H9 (cell line): Measurements from ENCODE around the gene RIOX2. TPM values are rescaled to one million over a fixed set of nuclear protein-coding genes. Genes with fewer than 3 reads are reported as not detected.

ENCODE experiments used
- DNase-seq: peaks from one replicate; pipeline ENCODE4 v3.0.0-alpha.2; 2017
- H2AFZ ChIP-seq: one replicate; pipeline ENCODE4 v1.6.1; 2013; ENCODE audit warnings: mild to moderate bottlenecking, low read length, control low read depth, moderate library complexity
- H2AK5ac ChIP-seq: 2 replicates; pipeline ENCODE4 v1.6.1; 2013; ENCODE audit warnings: low read length, control low read depth, mixed read lengths; ENCODE audit not compliant: insufficient read length
- H2BK120ac ChIP-seq: one replicate; pipeline ENCODE4 v1.6.1; 2013; ENCODE audit warnings: low read depth, mild to moderate bottlenecking, low read length, control low read depth, inconsistent platforms; ENCODE audit not compliant: poor library complexity, severe bottlenecking
- H2BK12ac ChIP-seq: 2 replicates; pipeline ENCODE4 v1.6.1; 2013; ENCODE audit warnings: low read length, control low read depth, mixed read lengths, low read depth; ENCODE audit not compliant: insufficient read length
- H2BK15ac ChIP-seq: 2 replicates; pipeline ENCODE4 v1.6.1; 2013; ENCODE audit warnings: low read depth, low read length, control low read depth
- H2BK20ac ChIP-seq: one replicate; pipeline ENCODE4 v1.6.1; 2013; ENCODE audit warnings: low read depth, mild to moderate bottlenecking, low read length, control low read depth, inconsistent platforms; ENCODE audit not compliant: poor library complexity, severe bottlenecking
- H2BK5ac ChIP-seq: 2 replicates; pipeline ENCODE4 v1.6.1; 2013; ENCODE audit warnings: low read length, control low read depth, mixed read lengths; ENCODE audit not compliant: insufficient read length
- H3K14ac ChIP-seq: 2 replicates; pipeline ENCODE4 v1.6.1; 2013; ENCODE audit warnings: low read length, control low read depth; ENCODE audit not compliant: insufficient read depth
- H3K18ac ChIP-seq: 2 replicates; pipeline ENCODE4 v1.6.1; 2013; ENCODE audit warnings: low read depth, mild to moderate bottlenecking, mixed read lengths, low read length, control low read depth; ENCODE audit not compliant: insufficient read length
- H3K23ac ChIP-seq: 2 replicates; pipeline ENCODE4 v1.6.1; 2013; ENCODE audit warnings: low read length, control low read depth, mixed read lengths, low read depth; ENCODE audit not compliant: insufficient read length
- H3K23me2 ChIP-seq: 2 replicates; pipeline ENCODE4 v1.6.1; 2013; ENCODE audit warnings: low read depth, mild to moderate bottlenecking, mixed read lengths, low read length, control low read depth; ENCODE audit not compliant: insufficient read length, poor library complexity, severe bottlenecking
- H3K27ac ChIP-seq: 2 replicates; pipeline ENCODE4 v1.5.1; 2013; ENCODE audit warnings: low read length, control low read depth, mixed read lengths, low read depth; ENCODE audit not compliant: insufficient read length
- H3K27me3 ChIP-seq: 2 replicates; pipeline ENCODE4 v1.6.1; 2013; ENCODE audit warnings: low read length, control low read depth, inconsistent platforms; ENCODE audit not compliant: insufficient read depth
- H3K4ac ChIP-seq: 2 replicates; pipeline ENCODE4 v1.6.1; 2013; ENCODE audit warnings: low read depth, mild to moderate bottlenecking, control low read depth, inconsistent platforms, low read length, moderate library complexity
- H3K4me1 ChIP-seq: 2 replicates; pipeline ENCODE4 v1.6.1; 2013; ENCODE audit warnings: low read length, control low read depth, inconsistent platforms; ENCODE audit not compliant: insufficient read depth
- H3K4me2 ChIP-seq: 2 replicates; pipeline ENCODE4 v1.6.1; 2013; ENCODE audit warnings: low read length, control low read depth, mixed read lengths; ENCODE audit not compliant: insufficient read length, insufficient read depth
- H3K56ac ChIP-seq: 2 replicates; pipeline ENCODE4 v1.6.1; 2013; ENCODE audit warnings: low read depth, mild to moderate bottlenecking, mixed read lengths, low read length, control low read depth; ENCODE audit not compliant: insufficient read length
- H3K79me1 ChIP-seq: 2 replicates; pipeline ENCODE4 v1.6.1; 2013; ENCODE audit warnings: low read depth, mild to moderate bottlenecking, moderate library complexity, low read length, control low read depth, inconsistent platforms; ENCODE audit not compliant: insufficient read depth, poor library complexity, severe bottlenecking
- H3K79me2 ChIP-seq: 2 replicates; pipeline ENCODE4 v1.6.1; 2013; ENCODE audit warnings: low read length, control low read depth, inconsistent platforms; ENCODE audit not compliant: insufficient read depth
- H3K9ac ChIP-seq: 2 replicates; pipeline ENCODE4 v1.6.1; 2013; ENCODE audit warnings: low read length, control low read depth, mixed read lengths; ENCODE audit not compliant: insufficient read length; ENCODE audit errors: extremely low read depth
- H3K9me3 ChIP-seq: one replicate; pipeline ENCODE4 v1.6.1; 2013; ENCODE audit warnings: low read depth, low read length, inconsistent platforms; ENCODE audit not compliant: control insufficient read depth
- H3T11ph ChIP-seq: one replicate; pipeline ENCODE4 v1.6.1; 2013; ENCODE audit warnings: mild to moderate bottlenecking, low read length, control low read depth, inconsistent platforms
- H4K20me1 ChIP-seq: one replicate; pipeline ENCODE4 v1.6.1; 2013; ENCODE audit not compliant: control insufficient read depth, insufficient read length, insufficient read depth
- H4K5ac ChIP-seq: 2 replicates; pipeline ENCODE4 v1.6.1; 2013; ENCODE audit warnings: low read depth, mild to moderate bottlenecking, mixed read lengths, low read length, control low read depth; ENCODE audit not compliant: insufficient read length
- H4K8ac ChIP-seq: replicated peaks from 2 replicates; pipeline ENCODE4 v1.6.1; 2013; ENCODE audit warnings: low read length, control low read depth, mixed read lengths, low read depth; ENCODE audit not compliant: insufficient read length
- H4K91ac ChIP-seq: 2 replicates; pipeline ENCODE4 v1.6.1; 2013; ENCODE audit warnings: low read depth, mild to moderate bottlenecking, moderate library complexity, mixed read lengths, low read length, control low read depth; ENCODE audit not compliant: insufficient read length
- H3K27ac Mint-ChIP-seq, 3 experiments: 2 replicates in 2 of 3; 3 replicates in 1 of 3; pipeline ENCODE4 v1.8.0; 2020 to 2021; ENCODE audit warnings: mixed read lengths in 3 of 3, mild to moderate bottlenecking in 1 of 3, moderate library complexity in 1 of 3
- H3K27me3 Mint-ChIP-seq: 2 replicates; pipeline ENCODE4 v1.8.0; 2021; ENCODE audit warnings: low read depth, mild to moderate bottlenecking, moderate library complexity, mixed read lengths
- H3K36me3 Mint-ChIP-seq, 3 experiments: 2 replicates in 2 of 3; 3 replicates in 1 of 3; pipeline ENCODE4 v1.8.0; 2020 to 2021; ENCODE audit warnings: low read depth in 3 of 3, mixed read lengths in 3 of 3; ENCODE audit not compliant: insufficient read depth in 1 of 3
- H3K4me1 Mint-ChIP-seq, 2 experiments: 2 replicates each; pipeline ENCODE4 v1.8.0; 2020; ENCODE audit warnings: mixed read lengths in 2 of 2
- H3K4me3 Mint-ChIP-seq, 2 experiments: 2 replicates in 1 of 2; 3 replicates in 1 of 2; pipeline ENCODE4 v1.8.0; 2020 to 2021; ENCODE audit warnings: mild to moderate bottlenecking in 2 of 2, mixed read lengths in 2 of 2, moderate library complexity in 1 of 2
- H3K9me3 Mint-ChIP-seq, 2 experiments: 2 replicates in 1 of 2; 3 replicates in 1 of 2; pipeline ENCODE4 v1.8.0; 2020; ENCODE audit warnings: mild to moderate bottlenecking in 2 of 2, mixed read lengths in 2 of 2, moderate library complexity in 1 of 2
- WGBS: extraction: QIAGEN DNeasy Blood & Tissue Kit; methylation state at CpG from one replicate; pipeline ENCODE4 v1.1.7; 2013; ENCODE audit warnings: missing lambda C conversion rate, low lambda C conversion rate, mixed read lengths; ENCODE audit not compliant: insufficient read length; ENCODE audit errors: extremely low coverage; 5-methylcytosine and 5-hydroxymethylcytosine counted together
- total RNA-seq: library from RNA; stranded (reverse); gene quantifications from 2 replicates; pipeline ENCODE4 v1.2.1, GENCODE V29; 2021
- TF ChIP-seq, protein P1 (sequence below): fragments of 200-600 bp; sonication (generic); conservative IDR thresholded peaks from 3 replicates; pipeline ENCODE4 v1.8.0; 2021; ENCODE audit warnings: antibody characterized with exemption, mild to moderate bottlenecking

Gene RIOX2
- total RNA-seq, 1 experiment from 2014 or later, result 15.5 TPM

DNA sequence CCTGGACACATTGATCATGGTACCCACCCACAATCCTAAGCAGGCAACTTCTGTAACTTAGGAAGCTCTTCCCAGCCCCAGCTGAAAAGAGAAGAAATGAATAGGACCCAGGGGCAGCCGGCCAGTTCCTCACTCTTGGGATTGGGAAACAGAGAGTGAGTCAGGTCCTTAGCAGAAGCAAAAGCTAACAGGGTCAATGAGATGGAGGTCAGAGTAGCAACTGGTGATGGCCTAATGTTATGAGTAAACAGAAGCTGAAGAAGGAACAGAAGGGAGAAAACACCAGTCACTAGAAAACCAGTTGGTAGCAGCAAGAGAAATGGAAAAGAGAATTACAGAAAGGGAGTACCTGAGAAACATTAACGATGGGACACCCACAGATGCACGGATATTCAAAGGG lies 20.0 kb downstream of the RIOX2 start:
- Mint-ChIP-seq H3K4me3 (no peak overlapping the region), H3K27ac (peak overlapping the region in 1 of 3 experiments; percentile 19; a peak in 1 of 7 replicates), H3K4me1 (0 out of 4 replicates have a peak, but pooled peaks cover 0 to 3% of the 10 kb centered on the region in 2 experiments), H3K27me3 (no peaks in the 10 kb centered on the region), H3K9me3 (no peaks in the 10 kb centered on the region), H3K36me3 (peaks cover 4 to 12% (median 7%) of the 10 kb centered on the region in 3 experiments; a peak in 6 of 7 replicates)
- Histone ChIP-seq H2BK15ac (no peak overlapping the region), H3K4me1 (no peaks in the 10 kb centered on the region), H2AK5ac (no peak overlapping the region), H2AFZ (no peak overlapping the region), H3K4me2 (no peak overlapping the region), H3K9ac (no peak overlapping the region), H3K14ac (no peak overlapping the region), H4K91ac (no peak overlapping the region), H3K56ac (no peak overlapping the region), H3K23me2 (no peaks in the 10 kb centered on the region), H3K4ac (no peak overlapping the region), H2BK20ac (no peak overlapping the region), H4K5ac (no peak overlapping the region), H3K27ac (no peak overlapping the region), H4K8ac (no peak overlapping the region), H3K9me3 (no peaks in the 10 kb centered on the region), H2BK12ac (no peak overlapping the region), H3K18ac (no peak overlapping the region), H3K79me1 (no peaks in the 10 kb centered on the region), H4K20me1 (no peaks in the 10 kb centered on the region), H3K79me2 (no peaks in the 10 kb centered on the region), H3T11ph (no peak overlapping the region), H2BK5ac (no peak overlapping the region), H3K27me3 (no peaks in the 10 kb centered on the region), H3K23ac (no peak overlapping the region), H2BK120ac (no peak overlapping the region)
- WGBS, result no CpG with 5 or more reads among the region's 3 CpGs
- TF ChIP-seq, protein P1, sequence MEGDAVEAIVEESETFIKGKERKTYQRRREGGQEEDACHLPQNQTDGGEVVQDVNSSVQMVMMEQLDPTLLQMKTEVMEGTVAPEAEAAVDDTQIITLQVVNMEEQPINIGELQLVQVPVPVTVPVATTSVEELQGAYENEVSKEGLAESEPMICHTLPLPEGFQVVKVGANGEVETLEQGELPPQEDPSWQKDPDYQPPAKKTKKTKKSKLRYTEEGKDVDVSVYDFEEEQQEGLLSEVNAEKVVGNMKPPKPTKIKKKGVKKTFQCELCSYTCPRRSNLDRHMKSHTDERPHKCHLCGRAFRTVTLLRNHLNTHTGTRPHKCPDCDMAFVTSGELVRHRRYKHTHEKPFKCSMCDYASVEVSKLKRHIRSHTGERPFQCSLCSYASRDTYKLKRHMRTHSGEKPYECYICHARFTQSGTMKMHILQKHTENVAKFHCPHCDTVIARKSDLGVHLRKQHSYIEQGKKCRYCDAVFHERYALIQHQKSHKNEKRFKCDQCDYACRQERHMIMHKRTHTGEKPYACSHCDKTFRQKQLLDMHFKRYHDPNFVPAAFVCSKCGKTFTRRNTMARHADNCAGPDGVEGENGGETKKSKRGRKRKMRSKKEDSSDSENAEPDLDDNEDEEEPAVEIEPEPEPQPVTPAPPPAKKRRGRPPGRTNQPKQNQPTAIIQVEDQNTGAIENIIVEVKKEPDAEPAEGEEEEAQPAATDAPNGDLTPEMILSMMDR, result no peak
- DNase-seq, result no peak
